HuH-7 (cell line): ENCODE data around the gene VIPR1.

ENCODE experiments used
- DNase-seq: peaks from one replicate; pipeline ENCODE4 v3.0.0; 2011; ENCODE audit warnings: low spot score

The VIPR1 gene

GRCh38 chr3:42511736-42512135 lies 9.3 kb downstream of the VIPR1 start:
- DNase-seq, result no peak

DNA sequence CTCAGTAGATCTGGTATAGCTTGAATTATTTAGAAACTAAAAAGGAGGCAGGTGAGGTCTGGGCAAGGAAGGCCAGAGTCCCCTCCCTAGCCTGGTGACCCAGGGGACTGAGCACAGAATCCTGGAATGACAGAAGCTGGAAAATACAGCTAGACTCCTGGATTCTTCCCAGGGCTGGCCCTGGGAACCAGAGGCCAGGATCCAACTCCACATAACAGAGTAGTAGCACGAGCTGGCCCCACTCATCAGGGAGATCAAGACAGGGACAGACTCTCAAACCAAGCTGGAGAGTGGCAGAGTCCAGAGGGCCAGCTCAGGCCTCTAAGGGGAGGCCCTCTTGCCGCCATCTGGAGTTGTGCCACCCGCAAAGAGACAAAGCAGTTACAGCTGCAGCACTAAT lies 10.7 kb downstream of the VIPR1 start:
- DNase-seq, result no peak

GRCh38 chr3:42513521-42513920 lies 11.1 kb downstream of the VIPR1 start:
- DNase-seq, result no peak

DNA sequence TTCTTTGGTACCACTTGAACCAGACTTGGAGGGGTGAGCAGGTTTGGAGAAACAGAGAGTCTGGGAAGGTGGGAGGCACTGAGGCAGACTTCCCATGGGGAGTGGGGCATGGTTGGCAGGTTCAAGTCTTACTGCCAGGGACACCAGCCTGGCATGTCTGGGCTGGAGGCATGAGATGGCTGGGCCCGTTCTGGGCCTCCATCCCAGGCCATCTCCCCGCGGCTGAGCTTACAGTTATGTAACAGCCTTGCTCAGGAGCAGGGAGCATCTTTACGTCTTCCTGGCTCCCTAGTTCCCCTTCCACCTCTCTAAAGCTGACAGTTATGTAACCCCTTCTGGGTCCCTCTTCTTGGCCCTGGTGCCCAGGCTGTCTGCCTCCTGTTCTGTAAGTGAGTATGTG lies 12.4 kb downstream of the VIPR1 start:
- DNase-seq, result no peak

DNA sequence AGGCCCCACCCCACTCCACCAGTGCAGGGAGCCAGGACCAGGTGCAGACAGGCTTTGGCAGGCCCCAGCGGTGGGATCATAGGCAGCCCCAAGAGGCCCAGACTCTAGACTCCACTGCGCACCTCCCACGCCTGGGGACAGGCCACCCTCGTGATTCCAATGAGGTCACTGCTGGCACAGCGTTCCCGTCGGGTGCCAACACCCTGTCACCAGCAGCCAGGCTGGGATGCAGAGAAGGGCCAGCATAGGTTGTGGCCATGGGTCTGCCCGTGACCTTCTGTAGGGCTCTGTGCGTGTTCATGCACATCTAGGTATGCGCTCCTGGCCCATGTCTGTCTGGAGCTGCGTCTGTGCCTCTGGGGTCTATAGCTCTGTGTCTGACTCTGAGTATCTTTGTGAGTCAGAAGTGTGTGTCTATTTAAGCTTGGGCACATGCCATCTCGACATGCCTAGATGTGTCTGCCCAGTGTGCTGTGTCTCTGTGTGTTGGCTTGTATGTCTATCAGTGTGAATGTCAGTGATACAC lies 13.0 kb downstream of the VIPR1 start:
- DNase-seq, result no peak

DNA sequence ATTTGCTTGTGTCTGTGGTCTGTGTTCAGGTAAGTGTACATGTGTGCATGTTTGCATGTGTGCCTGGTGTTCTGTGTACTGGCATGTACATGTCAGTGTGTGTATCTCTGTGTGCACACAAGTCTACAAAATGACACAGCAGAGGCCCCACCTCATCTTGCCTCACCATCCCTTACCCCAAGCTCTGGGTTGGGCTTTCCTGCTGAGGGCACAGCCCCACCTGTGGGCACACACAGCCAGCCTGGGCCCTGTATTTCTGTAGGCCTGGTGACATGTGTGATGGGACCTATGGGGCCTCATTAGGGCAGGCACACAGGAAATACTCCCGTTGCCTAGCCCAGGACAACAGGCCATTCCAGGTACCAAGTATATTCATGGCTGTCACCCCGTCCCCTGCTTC lies 13.5 kb downstream of the VIPR1 start:
- no peak for DNase-seq

DNA sequence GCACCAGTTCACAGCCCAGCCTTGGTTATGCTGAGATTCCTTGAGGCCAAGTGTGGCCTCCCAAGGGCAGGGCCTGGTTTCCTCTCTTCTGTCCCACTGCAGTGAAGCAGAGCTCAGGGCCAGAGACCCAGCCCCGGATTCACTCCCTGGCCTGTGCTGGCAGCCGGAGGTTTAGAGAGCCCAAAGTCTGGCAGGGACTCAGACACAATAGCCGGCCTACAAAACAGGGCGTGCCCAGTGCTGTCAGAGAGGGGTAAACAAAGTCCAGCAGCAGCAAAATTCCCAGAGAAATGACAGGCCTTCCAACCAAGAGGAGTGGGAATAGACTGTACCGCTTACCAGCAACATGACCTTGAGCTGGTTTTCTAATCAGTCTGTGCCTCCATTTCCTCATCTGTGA lies 14.0 kb downstream of the VIPR1 start:
- no peak for DNase-seq

GRCh38 chr3:42517117-42517516 lies 14.7 kb downstream of the VIPR1 start:
- no peak for DNase-seq

DNA sequence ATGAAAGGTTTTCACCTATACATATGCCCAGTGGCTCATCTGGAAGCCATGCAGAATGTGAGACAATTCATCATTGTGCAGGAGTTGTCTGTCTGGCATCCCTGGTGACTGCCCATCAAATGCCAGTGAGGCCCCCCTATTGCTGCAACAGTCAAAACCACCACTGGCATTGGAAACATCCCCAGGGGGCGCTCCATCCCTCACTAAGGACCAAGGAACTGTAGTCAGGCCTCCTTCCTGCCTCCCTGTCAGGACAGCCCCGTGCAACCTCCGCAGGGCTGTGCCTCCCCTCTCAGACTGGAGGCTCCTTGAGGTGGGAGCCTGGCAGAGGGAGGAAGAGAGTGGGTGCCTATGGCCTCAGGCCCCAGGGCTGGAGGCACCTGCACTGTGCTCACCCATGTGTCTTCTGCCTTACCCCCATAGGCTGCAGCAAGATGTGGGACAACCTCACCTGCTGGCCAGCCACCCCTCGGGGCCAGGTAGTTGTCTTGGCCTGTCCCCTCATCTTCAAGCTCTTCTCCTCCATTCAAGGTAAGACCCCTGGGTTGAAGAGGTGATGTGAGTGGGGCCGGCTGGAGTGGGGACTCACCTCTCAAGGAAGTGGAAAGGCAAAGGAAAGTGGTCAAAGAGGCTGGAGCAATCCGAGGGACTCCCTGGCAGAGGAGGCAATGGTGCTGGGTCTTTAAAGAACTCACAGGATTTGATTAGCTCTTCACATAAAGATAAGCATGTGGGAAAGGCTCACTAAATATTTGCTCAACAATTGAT lies 16.5 kb downstream of the VIPR1 start:
- peak; percentile 39 for DNase-seq

GRCh38 chr3:42519568-42519962 lies 17.1 kb downstream of the VIPR1 start:
- no peak for DNase-seq

DNA sequence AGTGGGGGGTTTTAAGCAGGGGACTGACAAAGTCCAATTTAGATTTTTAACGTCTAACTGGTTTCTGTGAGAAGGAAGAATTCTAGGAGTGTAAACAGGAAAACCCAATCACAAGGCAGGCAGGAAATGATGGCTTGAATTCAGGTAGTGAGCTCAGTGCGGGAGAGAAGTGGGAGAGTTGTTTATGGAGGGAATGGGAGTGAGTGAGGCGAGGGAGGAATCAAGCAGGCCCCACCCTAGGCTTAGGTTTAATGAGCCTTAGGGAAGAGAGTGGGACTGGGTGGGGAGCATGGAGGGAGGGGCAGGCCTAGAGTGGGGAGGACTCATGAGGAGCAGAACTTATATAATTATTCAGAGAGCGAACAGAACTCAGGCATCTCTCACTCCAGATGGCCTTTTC lies 17.9 kb downstream of the VIPR1 start:
- DNase-seq, result no peak

- DNase-seq, result no peak
Measured at GRCh38 chr3:42520906-42521305, 18.5 kb downstream of the VIPR1 start.

DNA sequence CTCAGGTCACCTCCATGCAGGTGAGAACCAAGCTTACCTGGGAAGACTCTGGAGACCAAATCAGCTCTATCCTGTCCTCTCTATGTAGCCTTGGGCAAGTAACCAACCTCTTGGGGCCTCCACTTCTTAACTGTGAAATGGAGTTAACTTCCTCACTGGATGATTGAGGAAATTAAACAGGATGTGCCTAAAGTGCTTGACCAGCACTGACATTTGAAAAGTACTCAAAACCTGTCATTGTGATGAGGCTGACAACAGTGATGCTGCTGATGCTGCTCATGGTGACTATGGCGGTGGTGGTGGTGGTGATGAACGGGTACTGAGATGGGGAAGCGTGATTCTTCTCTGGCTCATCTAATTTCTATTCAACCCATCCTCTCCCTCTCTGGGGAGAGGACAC lies 22.3 kb downstream of the VIPR1 start:
- no peak for DNase-seq

GRCh38 chr3:42525212-42525611 lies 22.8 kb downstream of the VIPR1 start:
- DNase-seq, result no peak

GRCh38 chr3:42525736-42526345 lies 23.4 kb downstream of the VIPR1 start:
- no peak for DNase-seq

DNA sequence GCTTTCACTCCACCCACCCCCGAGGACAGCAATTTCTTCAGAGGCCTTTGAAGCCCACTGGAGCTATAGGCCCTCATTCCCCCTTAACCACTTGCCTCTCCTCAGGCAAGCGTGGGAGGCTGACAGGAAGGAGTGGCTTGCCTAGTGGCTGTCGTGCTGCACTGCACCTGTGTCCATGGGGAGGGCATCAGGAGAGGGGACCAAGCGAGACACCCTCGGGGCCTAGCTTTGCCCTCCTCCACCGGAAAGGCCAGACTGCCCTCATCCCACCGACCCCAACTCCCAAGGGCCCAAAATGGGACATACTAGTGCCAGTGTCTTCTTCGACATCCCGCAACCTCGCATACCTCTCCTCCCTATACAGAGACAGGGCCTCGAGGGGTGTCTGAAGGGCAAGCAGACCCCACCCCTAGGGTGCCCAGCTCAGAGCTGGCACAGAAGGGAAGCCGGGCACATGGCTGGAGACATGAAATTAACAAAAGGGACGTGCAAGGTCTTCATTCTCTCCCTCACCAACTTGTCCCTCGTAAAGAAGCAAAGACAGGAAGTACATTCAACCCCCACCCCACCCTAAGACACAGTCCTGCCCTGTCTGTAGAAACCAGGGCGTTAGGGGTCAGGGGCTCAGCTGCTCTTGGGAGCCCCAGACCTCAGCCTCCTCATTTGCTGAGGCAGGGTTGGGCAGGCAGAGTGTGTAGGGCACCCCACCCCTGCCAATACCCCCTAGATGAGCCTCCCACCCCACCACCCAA lies 24.3 kb downstream of the VIPR1 start:
- no peak for DNase-seq

GRCh38 chr3:42527368-42527917 lies 25.0 kb downstream of the VIPR1 start:
- DNase-seq, result no peak

- DNase-seq, result no peak
Measured at GRCh38 chr3:42529468-42529867, 27.0 kb downstream of the VIPR1 start.

- DNase-seq, result no peak
Measured at GRCh38 chr3:42530073-42530472, 27.6 kb downstream of the VIPR1 start.

DNA sequence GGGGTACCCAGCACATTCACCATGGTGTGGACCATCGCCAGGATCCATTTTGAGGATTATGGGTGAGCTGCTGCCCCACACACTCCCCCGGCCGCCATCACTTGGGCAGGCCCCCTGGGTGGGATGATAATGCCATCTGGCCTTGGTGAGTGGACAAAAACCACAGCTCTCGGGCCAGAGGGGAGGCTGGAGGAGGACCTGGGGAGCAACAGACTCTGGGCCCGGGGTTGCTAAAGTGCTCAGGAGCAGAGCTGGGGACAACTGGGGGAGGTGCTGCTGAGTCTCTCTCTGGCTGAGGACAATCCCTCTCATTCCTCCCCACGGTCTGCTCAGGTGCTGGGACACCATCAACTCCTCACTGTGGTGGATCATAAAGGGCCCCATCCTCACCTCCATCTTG lies 29.0 kb downstream of the VIPR1 start:
- no peak for DNase-seq

DNA sequence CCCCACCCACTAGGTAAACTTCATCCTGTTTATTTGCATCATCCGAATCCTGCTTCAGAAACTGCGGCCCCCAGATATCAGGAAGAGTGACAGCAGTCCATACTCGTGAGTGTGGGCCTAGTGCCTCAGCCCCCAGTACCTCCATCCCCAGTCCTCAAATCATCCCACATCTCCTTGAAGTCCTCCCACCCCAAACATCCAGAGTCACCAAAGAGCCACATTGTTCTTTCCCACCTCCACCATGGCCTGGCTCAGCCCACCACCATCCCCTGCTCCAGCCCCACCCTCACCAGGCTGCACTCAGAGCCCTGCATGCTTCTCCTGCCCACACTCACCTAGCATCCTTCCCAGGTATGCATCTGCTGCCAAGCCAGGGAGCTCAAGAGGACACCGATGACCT lies 29.8 kb downstream of the VIPR1 start:
- DNase-seq, result no peak

GRCh38 chr3:42533161-42533897 lies 30.9 kb downstream of the VIPR1 start:
- no peak for DNase-seq
